Left ventricle myocardium superior (tissue), 1 donor: ENCODE data around the gene RETREG1. TPM values are rescaled to one million over a fixed set of nuclear protein-coding genes. Genes with fewer than 3 reads are reported as not detected.
"Not testable (repeated sequence)": the region's sequence is repeated elsewhere in the genome, so short reads cannot be mapped to it uniquely, and the experiment has no call there.

ENCODE experiments used
- ATAC-seq: fragments of 200-7000 bp; cut with Tn5 transposase; one replicate; pipeline ENCODE4 v1.9.1; 2020; ENCODE audit warnings: mild to moderate bottlenecking, moderate library complexity
- DNase-seq: peaks from one replicate; pipeline ENCODE4 v3.0.0-alpha.2; 2020
- intact Hi-C: fragments of 100-400 bp; cut with micrococcal nuclease; formaldehyde crosslinking; loops from one replicate; pipeline ENCODE4 v1.11.0; 2022
- total RNA-seq: library from RNA; stranded (reverse); fragmentation: NEBNext Ultra II Directional; extraction: Animal tissue kit (Norgen Biotek cat#: 25700); gene quantifications from one replicate; pipeline ENCODE4 v1.2.1, GENCODE V29; 2021
- donor health status: DM: no; HTN: yes; CAD: no; lungs with severe emphysema.

Gene RETREG1
- total RNA-seq, 1 donor from 2014 or later: 202 TPM

DNA sequence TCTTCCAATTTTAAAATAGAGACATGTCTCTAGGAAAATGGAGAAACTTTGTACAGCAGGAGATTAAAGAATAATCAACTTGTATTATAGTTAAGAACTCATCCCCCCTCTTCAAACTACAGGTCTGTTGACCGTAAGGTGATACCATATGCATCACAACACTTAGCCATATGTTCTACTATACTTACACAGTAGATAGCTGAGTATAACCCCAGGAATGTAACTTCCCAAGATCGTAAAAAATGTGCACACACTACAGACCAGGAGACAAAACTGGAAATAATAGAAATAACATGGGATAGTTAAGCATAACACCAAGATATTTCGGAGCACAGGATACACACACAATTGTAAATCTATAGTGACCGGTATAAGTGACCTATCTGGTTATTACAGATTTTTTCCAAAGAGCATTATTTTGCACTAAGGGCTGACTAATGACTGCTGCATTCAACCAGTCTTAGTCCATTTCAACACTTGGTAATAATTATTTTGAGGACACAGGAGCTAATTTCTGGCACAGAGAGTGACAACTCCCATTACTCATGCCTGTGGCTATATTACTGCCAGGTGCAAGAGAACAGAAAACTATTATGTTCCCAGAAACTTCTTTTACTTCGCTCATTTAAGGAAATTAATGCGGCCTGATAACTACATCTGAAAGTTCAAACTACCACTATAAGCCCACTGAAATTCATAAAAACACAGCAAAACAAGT, 135.8 kb downstream of the RETREG1 start:
- ATAC-seq (no peak), DNase-seq (no peak)
- intact Hi-C loops: loop anchor here (10.0 kb wide), 1 partner anchor 294 kb away; no protein-coding TSS in a partner anchor

DNA sequence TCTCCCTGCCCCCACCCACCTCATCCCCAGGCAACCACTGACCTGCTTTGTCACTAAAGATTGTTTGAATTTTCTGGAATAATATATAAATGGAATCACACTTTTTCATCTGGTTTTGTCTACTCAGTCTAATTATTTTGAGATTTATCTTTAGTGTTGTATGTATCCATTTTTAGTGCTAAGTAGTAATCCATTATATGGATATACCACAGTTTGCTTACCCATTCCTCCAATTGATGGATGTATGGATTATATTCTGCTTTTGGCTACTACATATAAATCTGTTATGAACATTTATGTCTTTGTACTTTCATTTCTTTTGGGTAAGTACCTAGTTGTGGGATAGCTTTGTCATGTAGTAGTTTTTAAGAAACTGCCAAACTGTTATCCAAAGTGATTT, 136.7 kb downstream of the RETREG1 start:
- DNase-seq (no peak), ATAC-seq (no peak)
- intact Hi-C loops: loop anchor here (10.0 kb wide), 1 partner anchor 295 kb away; no protein-coding TSS in a partner anchor

DNA sequence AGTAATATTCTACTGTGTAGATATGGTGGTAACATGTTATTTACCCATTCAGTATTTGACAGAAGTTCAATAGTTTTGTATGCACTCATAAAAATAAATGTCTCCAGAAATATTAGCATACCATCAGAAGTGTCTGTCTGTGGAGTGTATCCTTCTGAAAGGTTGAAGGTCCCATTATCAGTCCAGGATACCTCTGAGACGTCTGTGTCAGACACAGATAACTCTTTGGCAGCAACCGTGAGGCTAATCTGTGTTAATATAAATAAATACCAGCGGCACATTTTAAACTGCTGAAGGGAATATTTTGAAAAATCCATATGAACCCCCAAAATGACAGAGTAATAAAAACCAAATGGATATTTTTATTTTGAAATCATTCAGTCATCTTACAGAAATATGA, 139.3 kb downstream of the RETREG1 start:
- no peak for ATAC-seq
- DNase-seq: no peak
- intact Hi-C loops: no loop called here

DNA sequence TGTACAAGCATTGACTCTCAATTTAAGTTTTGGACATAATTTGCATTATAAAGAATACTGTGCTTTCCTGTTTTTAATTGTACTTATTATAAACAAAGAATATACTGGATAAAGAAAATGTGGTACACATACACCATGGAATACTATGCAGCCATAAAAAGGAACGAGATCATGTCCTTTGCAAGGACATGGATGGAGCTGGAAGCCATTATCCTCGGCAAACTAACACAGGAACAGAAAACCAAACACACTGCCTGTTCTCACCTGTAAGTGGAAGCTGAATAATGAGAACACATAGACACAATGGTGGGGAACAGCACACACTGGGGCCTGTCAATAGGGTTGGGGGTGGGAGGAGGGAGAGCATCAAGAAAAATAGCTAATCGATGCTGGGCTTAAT, 140.4 kb downstream of the RETREG1 start:
- ATAC-seq, intact Hi-C loops, DNase-seq: not testable (repeated sequence)

DNA sequence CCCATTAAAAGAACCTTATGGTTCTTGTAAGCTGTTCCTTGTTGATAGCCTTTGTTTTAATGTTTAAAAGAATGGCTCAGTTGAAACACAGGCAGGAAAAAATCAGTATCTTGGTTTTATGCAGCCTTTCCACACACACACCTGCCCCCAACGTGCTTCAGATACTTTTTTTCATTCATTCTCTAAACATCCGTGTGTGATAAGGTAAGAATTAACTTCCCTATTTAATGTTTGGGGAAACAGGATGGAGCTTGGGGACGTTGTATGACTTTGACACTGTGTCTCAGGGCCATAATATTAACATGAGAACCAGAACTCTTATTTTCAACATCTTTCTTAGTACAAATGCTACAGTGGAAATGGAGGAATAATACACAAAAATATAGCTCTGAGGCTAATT, 145.4 kb downstream of the RETREG1 start:
- no peak for ATAC-seq
- intact Hi-C loops: no loop called here

DNA sequence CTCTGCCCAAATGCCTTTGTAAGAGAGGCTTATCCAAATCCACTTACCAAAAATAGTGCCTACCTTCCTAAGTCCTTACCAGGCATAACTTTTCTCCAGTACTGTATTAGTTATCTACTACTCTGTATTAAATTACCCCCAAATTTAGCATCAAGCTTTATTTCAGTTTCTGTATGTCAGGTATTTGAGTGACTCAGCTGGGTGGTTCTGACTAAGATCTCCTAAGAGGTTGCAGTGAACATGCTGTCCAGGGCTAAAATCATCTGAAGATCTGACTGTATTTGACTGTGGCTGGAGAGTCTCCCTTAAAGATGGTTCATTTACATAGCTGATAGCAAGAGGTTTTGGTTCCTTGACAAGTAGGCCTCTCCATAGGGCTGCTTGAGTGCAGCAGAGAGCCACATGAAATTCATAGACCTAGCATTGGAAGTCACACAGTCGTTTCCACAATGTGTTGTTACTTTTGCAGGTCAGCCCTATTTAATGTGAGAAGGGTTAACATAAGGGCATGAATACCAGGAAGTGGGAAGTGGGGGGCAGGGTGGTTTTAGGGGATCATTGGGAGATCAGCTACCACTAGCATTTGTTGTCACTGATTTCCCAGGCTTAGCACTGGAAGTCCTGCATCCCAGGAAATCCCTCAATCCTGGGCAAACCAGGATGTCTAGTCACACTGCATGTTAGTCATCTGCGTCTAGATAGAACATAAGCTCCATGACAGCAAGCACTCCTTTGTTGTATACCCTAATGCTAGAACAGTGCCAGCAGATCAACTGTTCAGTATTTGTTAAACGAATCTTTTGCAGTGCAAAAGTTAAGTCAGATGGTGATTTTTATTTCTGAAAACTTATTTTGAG, 149.2 kb downstream of the RETREG1 start:
- intact Hi-C loops: no loop called here
- peak; percentile 69 for ATAC-seq
- DNase-seq: no peak

More for the DNA sequence above, 145.4 kb downstream of the RETREG1 start:
- no peak for DNase-seq

DNA sequence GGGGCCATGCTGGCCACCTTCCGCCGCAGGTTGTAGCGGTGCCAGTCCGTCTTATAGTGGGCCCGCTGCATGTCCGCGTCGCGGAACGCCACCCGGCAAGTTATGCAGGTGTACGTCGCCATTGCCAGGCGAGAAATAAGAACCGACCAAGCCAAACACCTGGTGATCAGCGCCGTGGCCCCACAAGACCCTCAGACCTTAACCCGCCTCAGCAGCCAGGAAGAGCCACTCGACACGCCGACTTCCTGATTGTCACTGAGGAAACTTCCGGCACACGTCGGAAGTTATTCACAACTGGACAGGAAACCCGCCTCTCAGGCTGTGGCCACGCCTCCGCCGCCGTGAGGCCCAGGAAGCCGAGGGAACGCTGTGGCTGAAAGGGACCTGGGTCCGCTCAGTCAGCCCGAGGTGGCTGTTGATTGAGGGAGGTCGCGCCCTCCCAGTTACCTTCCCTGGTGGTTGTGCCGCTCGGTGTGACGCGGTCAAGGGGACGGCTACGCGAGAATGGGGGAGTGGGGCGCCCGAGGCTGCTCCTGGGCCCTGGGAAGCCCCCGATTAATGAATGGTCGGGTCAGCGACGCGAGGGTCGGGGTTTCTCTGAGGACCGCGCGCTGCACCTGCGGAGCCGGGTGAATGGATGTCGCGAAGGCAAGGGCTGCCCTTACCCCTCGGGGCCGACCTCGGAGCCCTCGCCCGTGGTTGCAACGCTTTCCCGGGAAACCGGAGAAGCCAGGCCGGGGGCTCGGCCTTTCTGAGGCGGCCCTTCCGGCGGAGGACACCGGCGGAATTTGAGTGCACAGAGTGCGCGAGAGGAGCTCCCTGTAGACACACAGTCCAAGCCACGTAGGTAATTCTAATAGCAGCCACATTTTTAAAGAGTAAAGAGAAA, 151.0 kb downstream of the RETREG1 start, which contains the start of gene ZNF622:
ZNF622 (minus strand) TSS at position 257 of the 889 bp plus-strand sequence; CDS start at position 122, 135 bp downstream.
- intact Hi-C loops: no loop called here
- ATAC-seq (peak; percentile 88), DNase-seq (peak; percentile 95)

DNA sequence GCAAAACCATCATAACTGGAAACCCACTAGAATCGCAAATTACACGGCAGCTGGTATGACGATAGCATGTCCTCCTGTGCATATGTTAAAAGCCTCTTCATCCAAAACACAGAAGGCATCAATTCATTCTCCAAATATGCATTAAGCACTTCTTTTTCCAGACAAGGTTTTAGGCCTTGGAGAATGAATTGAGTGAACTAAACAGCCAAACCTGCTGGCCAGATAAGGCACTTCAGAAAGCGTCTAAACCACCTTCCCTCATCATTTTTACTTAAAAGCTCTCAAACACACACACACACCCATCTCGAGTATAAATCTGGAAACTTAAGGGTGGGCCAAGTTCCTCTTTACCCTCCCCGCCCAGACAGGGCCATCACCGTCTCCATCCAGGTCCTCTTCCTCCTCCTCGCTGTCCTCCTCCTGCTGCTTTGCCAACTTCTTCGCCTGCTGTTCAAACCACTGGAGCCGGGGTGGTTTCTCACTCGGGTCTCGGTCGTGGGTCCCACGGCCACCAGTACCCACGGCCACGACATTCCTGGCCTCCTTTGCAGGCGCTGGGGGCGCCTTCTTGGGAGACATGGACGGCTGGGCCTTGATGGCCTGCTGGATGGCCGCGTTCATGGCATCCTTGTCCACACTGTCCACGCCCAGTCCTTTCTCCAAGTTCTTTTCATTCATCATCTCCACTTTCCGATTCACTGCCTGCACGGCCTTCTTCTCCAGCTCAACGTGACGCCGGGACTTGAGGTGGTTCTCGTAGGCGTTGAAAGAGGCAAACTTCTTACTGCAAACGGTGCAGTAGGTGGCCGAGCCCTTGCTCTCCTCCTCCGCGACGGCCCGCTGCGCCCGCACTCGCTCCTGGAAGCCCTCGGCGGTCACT, 151.9 kb downstream of the RETREG1 start:
- no peak for ATAC-seq
- intact Hi-C loops: no loop called here
- peak; percentile 30 for DNase-seq

DNA sequence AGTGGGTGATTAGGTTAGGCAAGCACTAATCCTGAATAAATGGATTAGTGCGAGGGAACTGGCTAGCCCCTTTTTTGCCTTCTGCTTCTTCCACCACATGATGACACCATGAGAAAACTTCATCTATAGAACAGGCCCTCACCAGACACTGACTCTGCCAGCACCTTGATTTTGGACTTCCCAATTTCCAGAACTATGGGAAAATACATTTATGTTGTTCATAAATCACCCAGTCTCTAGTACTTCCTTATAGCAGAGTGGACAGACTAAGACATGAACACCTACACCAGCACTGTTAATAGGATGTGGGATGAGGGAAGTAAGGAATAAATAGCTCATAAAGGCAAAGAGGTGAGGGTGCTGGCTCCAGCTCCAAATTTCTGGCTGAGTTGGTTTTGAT, 152.6 kb downstream of the RETREG1 start:
- ATAC-seq (no peak), DNase-seq (no peak)
- intact Hi-C loops: no loop called here

DNA sequence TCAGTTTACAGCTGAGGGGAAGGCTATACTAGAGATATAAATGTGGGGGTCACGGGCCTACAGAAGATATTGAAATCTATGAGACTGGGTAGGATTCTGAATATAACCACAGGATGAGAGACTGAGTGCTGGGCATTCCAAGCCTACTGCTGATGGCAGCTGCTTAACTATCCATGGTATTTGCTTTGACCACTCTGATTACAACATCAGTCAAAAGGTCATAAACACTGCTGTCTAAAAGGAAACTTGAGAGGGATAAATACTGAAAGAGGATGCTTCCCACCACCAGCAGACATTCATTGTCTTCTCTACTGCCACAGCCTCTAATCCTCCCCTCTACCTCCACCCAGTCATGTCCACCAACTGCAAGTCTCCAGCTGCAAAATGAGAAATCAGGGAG, 155.0 kb downstream of the RETREG1 start:
- DNase-seq (no peak), ATAC-seq (no peak)
- intact Hi-C loops: no loop called here

DNA sequence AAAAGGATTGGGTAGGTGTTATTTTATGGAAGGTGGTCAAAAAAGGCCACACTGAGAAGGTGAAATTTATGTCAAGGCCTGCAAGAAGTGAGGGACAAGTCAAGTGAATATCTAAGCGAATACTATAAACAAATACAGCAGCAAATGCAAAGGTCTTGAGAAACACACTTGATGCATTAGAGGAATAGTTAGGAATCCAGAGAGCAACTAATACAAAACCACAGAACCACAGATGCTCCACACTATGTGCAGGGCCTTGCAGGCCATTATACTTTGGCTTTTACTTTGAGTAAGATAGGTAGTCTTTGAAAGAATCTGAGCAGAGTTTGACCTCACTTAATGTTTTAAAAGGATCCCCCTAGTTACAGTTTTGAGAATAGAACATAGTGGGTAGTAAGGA, 155.8 kb downstream of the RETREG1 start:
- ATAC-seq (no peak), DNase-seq (no peak)
- intact Hi-C loops: no loop called here

DNA sequence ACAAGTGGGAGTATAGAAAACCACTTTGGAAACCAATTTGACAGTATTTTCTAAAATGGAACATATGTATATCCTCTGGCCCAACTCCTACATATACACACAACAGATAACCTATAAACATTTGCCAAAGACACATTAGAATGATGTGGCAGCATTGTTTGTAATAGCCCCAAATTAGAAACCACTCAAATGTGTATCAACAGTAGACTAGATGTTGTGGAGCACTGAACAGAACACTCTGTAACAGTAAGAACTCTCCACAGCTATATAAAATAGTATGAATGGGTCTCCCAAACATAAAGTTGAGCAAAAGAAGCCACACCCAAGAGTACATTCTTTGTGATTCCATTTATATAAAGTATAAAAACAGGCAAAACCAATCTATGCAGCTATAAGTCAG, 157.3 kb downstream of the RETREG1 start:
- intact Hi-C loops: loop anchor here (10.0 kb wide), 1 partner anchor 295 kb away; no protein-coding TSS in a partner anchor
- DNase-seq: no peak
- peak; percentile 84 for ATAC-seq

DNA sequence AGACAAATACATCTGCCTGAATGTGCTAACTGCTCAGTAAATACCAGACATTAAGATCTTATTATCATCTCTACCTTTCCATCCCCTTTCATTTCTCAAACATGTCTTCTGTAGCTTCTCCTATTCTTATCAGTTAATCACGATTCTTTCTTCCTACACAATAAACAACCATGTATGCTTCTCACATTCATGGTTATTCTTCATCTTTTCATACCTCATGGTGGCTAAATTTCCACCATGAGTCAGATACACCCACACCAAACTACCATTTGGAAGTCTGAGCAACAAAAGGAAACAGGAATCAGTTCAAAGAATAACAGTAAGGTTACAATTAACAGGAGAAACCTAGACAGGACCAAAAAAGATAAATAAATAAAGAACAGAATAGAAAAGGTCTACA, 158.9 kb downstream of the RETREG1 start:
- intact Hi-C loops: loop anchor here (10.0 kb wide), 1 partner anchor 293 kb away; no protein-coding TSS in a partner anchor
- no peak for DNase-seq
- no peak for ATAC-seq

DNA sequence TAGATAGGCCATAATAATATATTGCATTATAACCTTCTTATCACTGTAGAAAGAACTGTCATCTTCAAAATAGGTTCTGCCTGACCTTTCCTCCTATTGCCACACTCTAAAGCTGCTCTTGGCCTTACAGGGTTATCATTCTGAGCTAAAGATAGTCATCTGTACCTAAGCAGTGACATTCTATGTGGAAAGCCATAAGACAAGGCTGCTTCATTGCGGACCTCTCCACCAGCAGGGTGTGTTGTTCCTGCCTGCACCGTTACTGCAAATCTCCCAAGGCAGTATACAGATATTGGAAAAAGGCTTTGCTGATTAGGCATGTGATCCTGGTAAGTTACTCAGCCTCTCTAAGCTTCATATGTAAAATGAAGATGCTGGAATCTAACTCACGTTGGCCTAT, 159.3 kb downstream of the RETREG1 start:
- DNase-seq: no peak
- ATAC-seq: peak; percentile 23
- intact Hi-C loops: loop anchor here (10.0 kb wide), 1 partner anchor 293 kb away; no protein-coding TSS in a partner anchor

DNA sequence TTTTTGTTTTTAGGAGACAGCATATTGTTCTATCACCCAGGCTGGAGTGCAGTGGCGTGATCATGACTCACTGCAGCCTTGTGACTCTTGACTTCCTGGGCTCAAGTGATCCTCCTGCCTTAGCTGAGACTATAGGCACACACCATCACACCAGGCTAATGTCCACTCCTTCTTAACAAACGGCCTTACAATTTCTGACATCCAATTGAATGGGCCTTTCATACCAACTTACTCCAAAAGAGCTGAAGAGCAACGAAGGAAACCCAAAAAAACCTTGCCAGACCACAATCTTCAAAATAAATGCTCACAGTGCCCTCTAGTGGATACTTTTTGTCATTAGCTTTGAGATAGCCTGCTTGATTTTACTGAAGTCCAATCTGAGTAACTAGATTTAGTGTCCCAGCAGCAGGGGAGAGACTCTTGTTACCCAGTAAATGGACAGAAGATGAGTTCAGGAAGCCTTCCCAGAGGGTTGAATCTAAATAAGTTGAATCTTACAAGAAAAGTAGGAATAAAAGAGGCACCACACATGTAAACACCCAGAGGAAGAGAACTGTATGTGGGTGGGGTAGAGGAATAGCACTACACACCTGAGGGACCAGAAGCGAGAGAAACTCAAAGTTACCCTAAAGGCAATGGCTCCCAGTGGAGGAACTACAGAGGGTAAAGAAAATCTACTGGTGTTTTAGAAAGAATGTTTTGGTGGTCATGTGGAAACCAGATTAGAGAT, 160.5 kb downstream of the RETREG1 start:
- peak; percentile 50 for ATAC-seq
- peak; percentile 23 for DNase-seq
- intact Hi-C loops: loop anchor here (10.0 kb wide), 1 partner anchor 291 kb away; no protein-coding TSS in a partner anchor

DNA sequence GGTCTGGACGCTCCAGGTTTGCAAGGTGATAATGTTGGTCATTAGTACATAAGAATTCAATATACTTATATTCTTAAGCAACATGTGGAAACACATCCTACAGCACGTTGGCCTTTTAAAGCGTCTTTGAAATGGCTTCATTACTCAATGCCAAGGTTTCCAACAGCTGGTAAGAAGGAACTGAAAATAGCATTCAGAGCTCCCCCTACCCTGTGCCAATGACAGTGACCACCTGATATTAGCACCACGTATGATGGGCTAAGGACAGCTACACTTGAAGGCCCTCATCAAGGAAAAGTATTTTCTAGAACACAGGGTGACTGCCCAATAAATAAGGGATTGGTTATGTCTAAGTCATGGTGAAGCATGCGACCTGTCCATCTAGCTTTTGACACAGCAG, 161.1 kb downstream of the RETREG1 start:
- peak; percentile 1 for ATAC-seq
- intact Hi-C loops: loop anchor here (10.0 kb wide), 1 partner anchor 291 kb away; no protein-coding TSS in a partner anchor
- DNase-seq: no peak

DNA sequence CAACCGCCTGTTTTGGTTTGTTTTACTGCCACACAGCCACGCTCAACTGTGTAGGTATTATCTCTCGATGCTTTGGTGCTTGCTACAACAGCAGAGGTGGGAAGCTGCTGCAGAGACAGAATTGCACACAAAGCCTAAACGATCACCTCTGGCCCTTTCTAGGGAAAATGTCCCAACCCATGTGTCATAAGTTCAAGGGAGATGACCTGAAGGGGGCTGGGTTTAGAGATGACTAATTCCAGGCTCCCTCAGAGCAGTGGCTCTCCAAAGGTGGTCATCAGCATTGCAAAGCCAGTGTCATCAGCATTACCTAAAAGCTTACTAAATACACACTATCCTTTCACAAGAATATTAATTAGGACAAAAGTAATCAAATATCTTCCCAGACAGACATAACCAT, 162.1 kb downstream of the RETREG1 start:
- DNase-seq: no peak

More for the DNA sequence above, 162.1 kb downstream of the RETREG1 start:
- intact Hi-C loops: loop anchor here (10.0 kb wide), 1 partner anchor 290 kb away; no protein-coding TSS in a partner anchor
- ATAC-seq: no peak
